ENCODE data around the gene MEIKIN.

Gene MEIKIN

DNA sequence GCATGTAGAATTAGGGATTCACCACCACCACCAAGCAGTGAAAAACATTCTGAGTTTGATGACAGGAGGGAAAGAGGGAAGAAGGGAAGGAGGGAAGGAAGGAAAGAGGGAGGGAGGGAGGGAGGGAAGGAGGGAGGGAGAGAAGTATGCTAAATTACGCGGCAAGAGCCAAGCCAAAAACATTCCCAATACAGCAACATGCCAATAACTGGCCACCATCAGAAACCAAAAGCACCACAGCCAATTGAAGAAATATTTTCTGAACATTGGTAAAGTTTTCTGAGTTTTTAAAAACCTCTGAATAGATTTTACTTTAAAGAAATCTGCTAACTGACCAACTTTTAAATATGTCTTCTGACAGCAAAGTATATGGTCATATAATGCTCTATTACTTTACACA, 184.7 kb downstream of the MEIKIN start:
- DNase-seq, result no peak

DNA sequence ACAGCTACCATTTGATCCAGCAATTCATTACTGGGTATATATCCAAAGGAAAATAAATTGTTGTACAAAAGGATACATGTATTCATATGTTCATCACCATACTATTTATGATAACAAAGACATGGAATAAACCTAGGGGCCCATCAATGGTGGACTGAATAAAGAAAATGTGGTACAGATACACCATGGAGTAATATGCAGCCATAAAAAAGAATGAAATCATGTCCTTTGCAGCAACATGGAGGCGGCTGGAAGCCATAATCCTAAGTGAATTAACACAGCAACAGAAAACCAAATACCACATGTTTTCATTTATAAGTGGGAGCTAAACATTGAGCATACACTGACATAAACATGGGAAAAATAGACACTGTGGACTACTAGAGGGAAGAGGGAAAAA, 185.8 kb downstream of the MEIKIN start:
- no peak for DNase-seq

DNA sequence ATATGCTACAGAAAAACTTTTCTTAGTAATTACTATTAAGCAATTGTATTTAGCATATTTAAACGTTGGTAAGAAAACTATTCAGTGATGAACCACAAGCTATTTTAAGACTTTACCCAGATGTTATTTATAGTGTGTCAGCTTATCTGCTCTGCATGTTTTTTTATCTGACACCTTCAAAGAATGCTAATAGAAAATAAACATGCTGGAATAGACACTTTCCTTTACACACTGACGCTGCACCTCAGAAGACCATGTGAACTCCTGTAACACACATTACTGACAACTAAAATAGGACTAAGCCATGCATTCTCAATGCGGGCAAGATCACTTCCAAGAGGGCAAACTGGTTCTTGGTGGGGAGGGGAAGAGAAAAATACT, 187.0 kb downstream of the MEIKIN start:
- DNase-seq, result no peak

DNA sequence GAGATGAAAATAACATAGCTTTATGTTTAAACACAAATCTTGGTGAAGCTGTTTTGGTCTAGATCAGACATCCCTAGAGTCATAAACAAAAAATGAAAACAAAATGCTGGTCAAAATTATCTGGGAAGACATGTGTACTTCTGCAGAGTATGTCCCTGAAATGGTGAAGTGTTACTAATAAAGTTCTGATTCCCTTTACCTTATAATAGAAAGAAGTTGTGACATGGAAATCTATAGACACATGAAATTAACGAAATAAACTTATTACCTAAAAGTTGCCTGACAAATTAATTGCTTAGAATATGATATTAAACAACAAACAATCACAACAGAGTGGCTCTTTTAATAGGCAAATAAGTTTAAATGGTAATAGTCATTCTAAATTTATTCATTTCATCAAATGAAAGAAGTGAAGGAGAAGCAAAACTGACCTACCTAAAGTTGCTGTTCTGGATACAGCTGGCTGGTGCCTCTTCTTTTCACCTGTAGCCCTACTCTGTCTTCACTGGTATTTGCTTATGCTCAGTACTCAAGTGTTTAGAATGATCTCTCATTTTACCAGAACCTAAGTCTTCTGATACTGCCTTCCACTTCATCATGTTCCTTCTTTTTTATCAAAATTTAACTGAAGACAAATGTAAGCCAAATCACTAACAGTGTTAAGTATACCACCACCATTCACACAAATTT, 187.5 kb downstream of the MEIKIN start:
- no peak for DNase-seq

All from NCI-H2081 treated with DMSO at 0.1 percent for 48 hours (cell line).